Osteocyte (in vitro differentiated cells): ENCODE results near the gene ZSCAN21. TPM values are rescaled to one million over a fixed set of nuclear protein-coding genes. Genes with fewer than 3 reads are reported as not detected.

Experiments
- DNase-seq: peaks from one replicate; pipeline ENCODE4 v3.0.0; 2021; ENCODE audit warnings: mixed read lengths; ENCODE audit not compliant: unreplicated experiment; ENCODE audit errors: extremely low spot score
- H3K27ac Mint-ChIP-seq: one replicate; pipeline ENCODE4 v1.8.0; 2021; ENCODE audit warnings: mild to moderate bottlenecking, mixed read lengths; ENCODE audit not compliant: unreplicated experiment
- H3K27me3 Mint-ChIP-seq: one replicate; pipeline ENCODE4 v1.8.0; 2021; ENCODE audit warnings: mixed read lengths; ENCODE audit not compliant: unreplicated experiment
- H3K36me3 Mint-ChIP-seq: one replicate; pipeline ENCODE4 v1.8.0; 2021; ENCODE audit warnings: mixed read lengths; ENCODE audit not compliant: unreplicated experiment
- H3K4me1 Mint-ChIP-seq: one replicate; pipeline ENCODE4 v1.8.0; 2021; ENCODE audit warnings: mixed read lengths; ENCODE audit not compliant: unreplicated experiment
- H3K4me3 Mint-ChIP-seq: one replicate; pipeline ENCODE4 v1.8.0; 2021; ENCODE audit warnings: mild to moderate bottlenecking, moderate library complexity, mixed read lengths; ENCODE audit not compliant: unreplicated experiment
- H3K9me3 Mint-ChIP-seq: one replicate; pipeline ENCODE4 v1.8.0; 2021; ENCODE audit warnings: mixed read lengths; ENCODE audit not compliant: unreplicated experiment
- CTCF ChIP-seq: fragments of 200-600 bp; sonication (generic); IDR thresholded peaks from 2 replicates; pipeline ENCODE4 v1.5.0; 2021; ENCODE audit warnings: antibody characterized with exemption, mild to moderate bottlenecking, moderate library complexity
- total RNA-seq: library from RNA; stranded (reverse); gene quantifications from 2 replicates; pipeline ENCODE4 v1.2.1, GENCODE V29; 2021

ZSCAN21 gene
- total RNA-seq, 1 donor from 2014 or later: 13.9 TPM

GRCh38 chr7:100065452-100066186 is 16.0 kb downstream of the ZSCAN21 start:
- Mint-ChIP-seq H3K9me3 (no peaks in the 10 kb centered on the region), H3K4me1 (peaks cover 4% of the 10 kb centered on the region), H3K36me3 (peaks cover 52% of the 10 kb centered on the region), H3K27ac (no peak overlapping the region), H3K4me3 (no peak overlapping the region), H3K27me3 (no peaks in the 10 kb centered on the region)
- no peak for DNase-seq
- no peak for TF ChIP-seq CTCF

- Mint-ChIP-seq H3K27ac (no peak overlapping the region), H3K36me3 (peaks cover 59% of the 10 kb centered on the region), H3K9me3 (peaks cover 9% of the 10 kb centered on the region), H3K4me1 (peaks cover 4% of the 10 kb centered on the region), H3K4me3 (no peak overlapping the region), H3K27me3 (no peaks in the 10 kb centered on the region)
- no peak for TF ChIP-seq CTCF
- DNase-seq: no peak
These were observed 17.4 kb downstream of the ZSCAN21 start for GRCh38 chr7:100066953-100067352.

- no peak for TF ChIP-seq CTCF
- Mint-ChIP-seq H3K4me3 (no peak overlapping the region), H3K4me1 (peaks cover 4% of the 10 kb centered on the region), H3K9me3 (peaks cover 15% of the 10 kb centered on the region), H3K36me3 (peaks cover 69% of the 10 kb centered on the region), H3K27me3 (no peaks in the 10 kb centered on the region), H3K27ac (no peak overlapping the region)
- DNase-seq: no peak
These were observed 20.4 kb downstream of the ZSCAN21 start for GRCh38 chr7:100069991-100070390.

- no peak for TF ChIP-seq CTCF
- H3K9me3 Mint-ChIP-seq: peaks cover 15% of the 10 kb centered on the region
- no peaks in the 10 kb centered on the region for H3K27me3 Mint-ChIP-seq
- DNase-seq: no peak
- H3K36me3 Mint-ChIP-seq: peaks cover 72% of the 10 kb centered on the region
- H3K4me1 Mint-ChIP-seq: no peaks in the 10 kb centered on the region
- H3K4me3 Mint-ChIP-seq: no peak overlapping the region
- no peak overlapping the region for H3K27ac Mint-ChIP-seq
These were observed 21.6 kb downstream of the ZSCAN21 start for GRCh38 chr7:100071018-100071723.

GRCh38 chr7:100072462-100072861 is 22.9 kb downstream of the ZSCAN21 start:
- no peak overlapping the region for H3K4me3 Mint-ChIP-seq
- no peak for DNase-seq
- H3K27ac Mint-ChIP-seq: no peak overlapping the region
- TF ChIP-seq CTCF: no peak
- peaks cover 15% of the 10 kb centered on the region for H3K9me3 Mint-ChIP-seq
- no peaks in the 10 kb centered on the region for H3K27me3 Mint-ChIP-seq
- peaks cover 77% of the 10 kb centered on the region for H3K36me3 Mint-ChIP-seq
- no peaks in the 10 kb centered on the region for H3K4me1 Mint-ChIP-seq
